ENCODE data around the gene MYO1D.

- TF ChIP-seq TSHZ2 (CRISPR knock-in tag; IDR thresholded peaks at IDR 0.05) (no peak), GLIS3 (CRISPR knock-in tag; IDR thresholded peaks at IDR 0.05) (no peak)
Observed at GRCh38 chr17:32546031-32546444, 330.9 kb downstream of the MYO1D start.
